ENCODE measurements around the gene CADM1. TPM values are rescaled to one million over a fixed set of nuclear protein-coding genes. Genes with fewer than 3 reads are reported as not detected.

The CADM1 gene
- total and polyA plus RNA-seq, 2 experiments from 2014 or later: 48.4 to 54.3 TPM

- H3K27me3 ChIP-seq: no peaks in the 10 kb centered on the region
- DNase-seq (ENCODE audit: low spot score): no peak
Measured at GRCh38 chr11:115396533-115396932, 107.7 kb downstream of the CADM1 start.

GRCh38 chr11:115393950-115394349 is 110.3 kb downstream of the CADM1 start:
- H3K36me3 ChIP-seq (replicated peaks; ENCODE audit: insufficient read depth, low read depth): no peaks in the 10 kb centered on the region
- no peaks in the 10 kb centered on the region for H3K27me3 ChIP-seq
- no peak overlapping the region for H3K4me3 ChIP-seq
- H3K79me2 ChIP-seq: no peaks in the 10 kb centered on the region
- no peaks in the 10 kb centered on the region for H3K9me2 ChIP-seq (replicated peaks; ENCODE audit: insufficient read depth)
- no peak overlapping the region for H3K4me2 ChIP-seq
- no peak for TF ChIP-seq EZH2phosphoT487 (IDR thresholded peaks at IDR 0.05; ENCODE audit: low read depth, severe bottlenecking, unreplicated experiment)
- TF ChIP-seq CTCF (IDR thresholded peaks at IDR 0.05; ENCODE audit: poor library complexity): no peak
- no peak for TF ChIP-seq EZH2 (IDR thresholded peaks at IDR 0.05; ENCODE audit: borderline replicate concordance)
- H3K9me3 ChIP-seq (ENCODE audit: low read depth): no peaks in the 10 kb centered on the region
- H3K27ac ChIP-seq: no peak overlapping the region
- H3K4me1 ChIP-seq (ENCODE audit: insufficient read depth): no peaks in the 10 kb centered on the region
- H2AFZ ChIP-seq: no peak overlapping the region
- H4K20me1 ChIP-seq (ENCODE audit: insufficient read depth, poor library complexity, severe bottlenecking): no peaks in the 10 kb centered on the region
- no peak for DNase-seq (ENCODE audit: low spot score)

More at GRCh38 chr11:115396533-115396932, 107.7 kb downstream of the CADM1 start:
- H3K4me2 ChIP-seq: no peak overlapping the region
- H2AFZ ChIP-seq: no peak overlapping the region
- H4K20me1 ChIP-seq (ENCODE audit: insufficient read depth, poor library complexity, severe bottlenecking): no peaks in the 10 kb centered on the region
- no peak for TF ChIP-seq EZH2 (IDR thresholded peaks at IDR 0.05; ENCODE audit: borderline replicate concordance)
- TF ChIP-seq CTCF (IDR thresholded peaks at IDR 0.05; ENCODE audit: poor library complexity): no peak
- TF ChIP-seq EZH2phosphoT487 (IDR thresholded peaks at IDR 0.05; ENCODE audit: low read depth, severe bottlenecking, unreplicated experiment): no peak
- WGBS (ENCODE audit: low lambda C conversion rate, missing lambda C conversion rate): 74% methylated on average over 1 of the region's 1 CpG
- H3K9me3 ChIP-seq (ENCODE audit: low read depth): no peaks in the 10 kb centered on the region
- no peak overlapping the region for H3K27ac ChIP-seq
- no peak overlapping the region for H3K4me3 ChIP-seq
- no peaks in the 10 kb centered on the region for H3K9me2 ChIP-seq (replicated peaks; ENCODE audit: insufficient read depth)
- no peaks in the 10 kb centered on the region for H3K79me2 ChIP-seq
- H3K36me3 ChIP-seq (replicated peaks; ENCODE audit: insufficient read depth, low read depth): no peaks in the 10 kb centered on the region
- no peaks in the 10 kb centered on the region for H3K4me1 ChIP-seq (ENCODE audit: insufficient read depth)

GRCh38 chr11:115391598-115391997 is 112.6 kb downstream of the CADM1 start:
- H3K79me2 ChIP-seq: no peaks in the 10 kb centered on the region
- H3K36me3 ChIP-seq (replicated peaks; ENCODE audit: insufficient read depth, low read depth): no peaks in the 10 kb centered on the region
- no peak overlapping the region for H3K4me3 ChIP-seq
- WGBS (ENCODE audit: low lambda C conversion rate, missing lambda C conversion rate): 60% methylated on average over 1 of the region's 1 CpG
- no peaks in the 10 kb centered on the region for H4K20me1 ChIP-seq (ENCODE audit: insufficient read depth, poor library complexity, severe bottlenecking)
- no peaks in the 10 kb centered on the region for H3K4me1 ChIP-seq (ENCODE audit: insufficient read depth)
- H3K27me3 ChIP-seq: no peaks in the 10 kb centered on the region
- no peaks in the 10 kb centered on the region for H3K9me2 ChIP-seq (replicated peaks; ENCODE audit: insufficient read depth)
- no peaks in the 10 kb centered on the region for H3K9me3 ChIP-seq (ENCODE audit: low read depth)
- no peak for DNase-seq (ENCODE audit: low spot score)
- H3K27ac ChIP-seq: no peak overlapping the region
- H2AFZ ChIP-seq: no peak overlapping the region
- H3K4me2 ChIP-seq: no peak overlapping the region
- TF ChIP-seq CTCF (IDR thresholded peaks at IDR 0.05; ENCODE audit: poor library complexity) (no peak), EZH2phosphoT487 (IDR thresholded peaks at IDR 0.05; ENCODE audit: low read depth, severe bottlenecking, unreplicated experiment) (no peak), EZH2 (IDR thresholded peaks at IDR 0.05; ENCODE audit: borderline replicate concordance) (no peak)

- H4K20me1 ChIP-seq (ENCODE audit: insufficient read depth, poor library complexity, severe bottlenecking): no peaks in the 10 kb centered on the region
- H2AFZ ChIP-seq: no peak overlapping the region
- H3K27ac ChIP-seq: no peak overlapping the region
- H3K4me1 ChIP-seq (ENCODE audit: insufficient read depth): no peaks in the 10 kb centered on the region
- no peaks in the 10 kb centered on the region for H3K27me3 ChIP-seq
- no peaks in the 10 kb centered on the region for H3K9me2 ChIP-seq (replicated peaks; ENCODE audit: insufficient read depth)
- TF ChIP-seq EZH2phosphoT487 (IDR thresholded peaks at IDR 0.05; ENCODE audit: low read depth, severe bottlenecking, unreplicated experiment): no peak
- TF ChIP-seq CTCF (IDR thresholded peaks at IDR 0.05; ENCODE audit: poor library complexity): no peak
- no peak for TF ChIP-seq EZH2 (IDR thresholded peaks at IDR 0.05; ENCODE audit: borderline replicate concordance)
- 33% methylated on average over 3 of the region's 3 CpGs for WGBS (ENCODE audit: low lambda C conversion rate, missing lambda C conversion rate)
- H3K4me2 ChIP-seq: no peak overlapping the region
- no peaks in the 10 kb centered on the region for H3K36me3 ChIP-seq (replicated peaks; ENCODE audit: insufficient read depth, low read depth)
- no peaks in the 10 kb centered on the region for H3K9me3 ChIP-seq (ENCODE audit: low read depth)
- H3K79me2 ChIP-seq: no peaks in the 10 kb centered on the region
- no peak for DNase-seq (ENCODE audit: low spot score)
- H3K4me3 ChIP-seq: no peak overlapping the region
Measured at GRCh38 chr11:115391160-115391559, 113.1 kb downstream of the CADM1 start.
